G401 (cell line): ENCODE results near the gene PLXNA2. TPM values are rescaled to one million over a fixed set of nuclear protein-coding genes. Genes with fewer than 3 reads are reported as not detected.

Source experiments
- DNase-seq: peaks from one replicate; pipeline ENCODE4 v3.0.0-alpha.2; 2015; ENCODE audit warnings: low spot score
- in situ Hi-C: cut with HindIII; loops from 2 replicates; pipeline ENCODE4 v1.10.0; 2016; ENCODE audit warnings: low sequenced_read_pairs, mixed read lengths
- total RNA-seq: library from RNA; depleted of rRNA; stranded (reverse); fragments of >200 nt; shearing (Covaris generic); gene quantifications from 2 replicates; pipeline ENCODE4 v1.2.3, GENCODE V29; 2014

The PLXNA2 gene
- total RNA-seq, 1 experiment from 2014 or later, result 0.92 TPM

DNA sequence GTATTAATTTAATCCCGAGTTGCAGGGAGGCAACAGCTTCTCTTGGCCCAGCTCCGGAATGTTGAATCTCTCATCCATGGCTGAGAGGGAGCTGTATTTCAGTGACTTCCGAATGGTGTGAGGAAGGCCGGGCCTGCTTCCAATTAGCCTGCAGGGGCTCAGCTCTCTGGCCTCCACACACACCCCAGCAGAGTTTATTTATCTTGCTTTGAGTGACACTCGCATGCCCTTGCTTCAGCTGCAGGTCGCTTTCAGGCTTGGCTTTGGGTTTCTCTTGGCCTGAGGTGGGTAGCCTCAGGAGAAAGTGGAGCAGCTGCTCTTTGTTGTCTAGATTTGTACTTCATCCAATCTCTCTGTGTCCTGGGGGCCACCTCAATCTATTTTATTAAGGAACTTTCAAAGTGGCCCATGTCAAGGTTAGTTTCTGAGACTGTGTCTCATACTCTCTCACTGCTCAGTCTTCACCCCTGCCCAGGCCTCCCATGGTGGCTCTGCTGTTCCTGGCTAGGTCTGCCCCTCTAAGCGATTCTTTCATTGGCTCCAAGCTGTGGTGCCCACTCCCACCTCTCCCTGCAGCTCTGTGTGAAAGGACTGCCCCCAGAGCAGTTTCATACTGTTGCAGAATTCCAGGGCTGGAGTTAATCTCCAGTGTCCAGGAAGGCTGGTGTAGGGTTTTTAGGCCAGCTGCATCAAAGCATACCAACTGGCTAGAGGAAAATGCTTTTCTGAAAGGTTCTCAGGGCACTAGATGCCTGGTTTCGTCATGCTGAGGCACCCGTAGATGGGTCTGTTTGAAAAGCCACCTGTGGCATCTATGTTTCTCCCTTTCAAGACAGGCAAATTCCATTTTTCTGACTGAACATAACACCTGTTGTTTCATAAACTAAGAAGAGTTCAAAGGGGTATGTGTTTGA lies 153.5 kb downstream of the PLXNA2 start:
- peak; percentile 82 for DNase-seq
- in situ Hi-C loops, result no loop called here

- in situ Hi-C loops, result no loop called here
- no peak for DNase-seq
Measured at GRCh38 chr1:208089761-208090370, 154.3 kb downstream of the PLXNA2 start.

DNA sequence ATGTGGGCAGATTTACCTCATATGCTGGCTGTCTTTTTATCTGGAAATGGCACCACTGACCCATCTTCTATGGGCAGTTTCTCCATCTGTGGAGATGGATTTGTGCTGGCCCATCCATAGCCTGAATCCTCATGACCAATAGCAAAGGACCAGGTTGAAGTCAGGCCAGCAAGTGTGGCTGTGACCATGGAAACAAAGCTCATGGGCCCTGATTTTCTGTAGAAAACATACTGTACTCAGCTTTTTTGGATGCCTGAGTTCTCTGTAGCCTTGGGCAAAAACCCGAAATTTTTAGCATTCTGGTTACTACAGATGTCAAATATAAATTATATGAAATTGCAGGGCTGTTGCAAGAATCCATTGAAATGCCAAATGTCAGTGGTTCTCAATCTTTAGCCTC lies 155.0 kb downstream of the PLXNA2 start:
- peak; percentile 64 for DNase-seq

GRCh38 chr1:208088319-208088718 lies 155.9 kb downstream of the PLXNA2 start:
- in situ Hi-C loops, result no loop called here
- DNase-seq, result no peak

More for the DNA sequence above, 155.0 kb downstream of the PLXNA2 start:
- in situ Hi-C loops, result no loop called here

GRCh38 chr1:208085655-208086515 lies 158.3 kb downstream of the PLXNA2 start:
- in situ Hi-C loops, result no loop called here
- no peak for DNase-seq

DNA sequence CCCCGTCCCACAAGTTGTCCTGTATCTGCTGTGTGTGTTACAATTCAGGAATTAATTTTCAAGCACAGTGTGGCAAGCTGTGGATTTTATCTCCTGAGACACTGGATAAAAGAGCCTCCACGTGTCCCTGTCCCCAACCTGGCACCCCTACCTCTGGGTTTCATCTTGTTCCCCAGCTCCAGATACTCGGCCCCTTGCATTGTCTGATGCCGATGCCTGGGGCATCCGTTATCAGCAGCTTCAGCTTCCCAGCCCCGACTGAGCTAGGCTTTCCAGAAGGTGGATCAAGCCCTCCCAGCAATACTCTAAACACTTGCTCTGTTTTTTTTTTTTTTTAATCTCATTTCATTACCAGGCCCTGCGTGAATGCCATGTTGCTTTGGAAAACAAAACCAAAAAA lies 159.4 kb downstream of the PLXNA2 start:
- DNase-seq, result no peak
- in situ Hi-C loops, result no loop called here

DNA sequence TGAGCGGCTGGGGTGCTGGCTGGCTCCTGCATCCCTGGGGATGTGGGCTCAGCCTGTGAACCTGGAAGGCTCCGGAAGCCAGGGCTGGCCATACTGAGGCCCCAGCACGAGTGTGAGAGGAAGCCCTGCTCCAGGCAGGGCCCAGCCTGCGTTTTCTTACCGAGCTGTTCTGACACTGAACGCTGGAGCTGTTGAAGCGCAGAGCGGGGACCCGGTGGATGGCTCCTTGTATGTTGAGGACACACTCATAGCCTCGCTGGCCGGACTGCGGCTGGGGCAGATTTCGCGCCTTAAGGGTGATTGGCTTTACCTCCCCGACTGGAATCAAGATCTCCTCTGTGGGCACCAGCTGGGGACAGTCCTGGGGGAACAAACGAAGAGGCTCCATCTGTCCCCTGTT lies 160.0 kb downstream of the PLXNA2 start:
- in situ Hi-C loops, result no loop called here
- no peak for DNase-seq

DNA sequence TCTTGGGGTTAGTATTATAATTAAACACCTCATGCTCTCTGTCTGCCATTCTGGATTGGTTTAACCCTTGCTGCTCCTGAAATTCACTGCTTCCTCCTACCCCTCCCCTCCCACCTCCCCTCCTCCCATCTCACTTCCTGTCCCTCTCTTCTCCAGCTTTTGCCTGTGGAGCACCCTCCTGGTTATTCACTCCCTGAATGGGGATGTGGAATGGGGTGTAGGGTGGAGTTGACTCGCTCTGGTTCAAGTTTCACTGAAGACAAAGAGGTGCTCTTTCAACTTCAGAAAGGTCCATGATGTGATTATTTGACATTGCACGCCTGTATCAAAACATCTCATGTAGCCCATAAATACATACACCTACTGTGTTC lies 160.5 kb downstream of the PLXNA2 start:
- DNase-seq, result no peak
- in situ Hi-C loops, result no loop called here

DNA sequence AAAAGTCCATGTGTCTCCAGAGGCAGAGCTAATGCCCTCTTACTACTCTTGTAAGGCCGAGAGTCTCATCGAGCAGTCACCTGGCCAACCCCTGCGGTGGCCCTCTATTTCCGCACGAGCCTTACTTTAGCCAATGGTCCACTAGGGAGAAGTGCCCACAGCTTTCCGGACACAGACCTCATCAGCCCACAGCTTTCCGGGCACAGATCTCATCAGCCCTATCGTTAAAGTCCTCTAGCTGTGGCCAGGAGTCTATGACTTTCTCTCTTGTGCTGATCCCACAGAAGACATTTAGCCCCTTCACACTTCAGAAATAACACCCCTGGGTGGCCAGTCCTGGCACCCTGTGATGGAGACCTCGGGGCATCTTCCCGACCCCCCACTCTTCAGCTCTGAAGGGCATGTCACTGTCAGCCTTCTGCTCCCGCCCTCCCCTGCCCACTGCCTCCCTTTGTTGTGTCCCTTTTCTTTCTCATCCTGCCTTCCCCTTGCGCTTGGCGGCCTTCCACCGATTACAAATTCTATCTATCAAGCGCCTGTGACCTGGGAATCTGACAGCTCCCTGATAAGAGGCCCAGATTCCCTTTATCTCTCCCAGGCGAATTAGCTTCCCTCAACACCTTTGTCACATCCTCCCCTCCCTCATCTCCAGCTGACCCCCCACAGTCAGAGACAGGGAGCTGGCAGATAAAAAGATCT lies 161.0 kb downstream of the PLXNA2 start:
- in situ Hi-C loops, result no loop called here
- peak; percentile 80 for DNase-seq

- in situ Hi-C loops, result no loop called here
- DNase-seq, result peak; percentile 76
Measured at GRCh38 chr1:208081972-208082371, 162.2 kb downstream of the PLXNA2 start.

- in situ Hi-C loops, result no loop called here
- peak; percentile 55 for DNase-seq
Measured at GRCh38 chr1:208080396-208081286, 163.5 kb downstream of the PLXNA2 start.

GRCh38 chr1:208079161-208079560 lies 165.0 kb downstream of the PLXNA2 start:
- no peak for DNase-seq
- in situ Hi-C loops, result no loop called here

GRCh38 chr1:208078752-208079151 lies 165.4 kb downstream of the PLXNA2 start:
- peak; percentile 93 for DNase-seq
- in situ Hi-C loops, result no loop called here

GRCh38 chr1:208077232-208078075 lies 166.7 kb downstream of the PLXNA2 start:
- in situ Hi-C loops, result no loop called here
- no peak for DNase-seq

- no peak for DNase-seq
- in situ Hi-C loops, result no loop called here
Measured at GRCh38 chr1:208074353-208074752, 169.8 kb downstream of the PLXNA2 start.

DNA sequence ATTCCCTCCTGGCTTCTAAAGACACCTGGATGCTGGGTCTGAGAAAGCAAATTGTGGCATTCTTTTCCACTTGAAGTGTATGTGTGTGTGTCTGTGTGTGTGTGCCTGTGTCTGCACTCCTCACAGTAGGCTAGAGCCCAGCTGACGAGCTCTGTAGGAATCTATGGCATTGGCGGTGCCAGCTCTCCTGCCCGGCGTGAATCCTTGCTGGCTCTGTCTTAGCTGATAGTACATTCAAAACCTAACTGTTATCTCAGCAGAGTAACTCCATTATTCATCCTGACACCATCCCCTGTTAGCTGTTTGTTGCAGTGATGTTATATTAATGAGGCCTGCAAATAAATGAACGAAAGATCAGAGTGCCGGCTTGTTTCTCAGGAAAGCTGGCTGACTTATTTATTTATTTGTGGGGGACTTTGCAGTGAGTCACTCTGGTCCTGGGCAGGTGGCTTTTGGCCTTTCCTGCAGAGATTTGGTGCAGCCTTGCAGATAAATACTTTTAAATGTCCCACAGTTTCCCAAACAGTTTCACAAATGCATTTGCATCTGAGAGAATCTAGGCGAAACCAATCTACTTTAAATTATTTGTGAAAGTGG lies 172.7 kb downstream of the PLXNA2 start:
- DNase-seq, result peak; percentile 82
- in situ Hi-C loops, result no loop called here

GRCh38 chr1:208069908-208070307 lies 174.3 kb downstream of the PLXNA2 start:
- no peak for DNase-seq
- in situ Hi-C loops, result no loop called here
